Progenitor cell of endocrine pancreas (in vitro differentiated cells): Measurements from ENCODE around the gene PIK3AP1. TPM values are rescaled to one million over a fixed set of nuclear protein-coding genes. Genes with fewer than 3 reads are reported as not detected.

ENCODE experiments used
- DNase-seq: peaks from one replicate; pipeline ENCODE4 v3.0.0; 2021; ENCODE audit warnings: low spot score; ENCODE audit not compliant: unreplicated experiment
- H3K27ac Mint-ChIP-seq: 2 replicates; pipeline ENCODE4 v1.8.0; 2021; ENCODE audit warnings: mild to moderate bottlenecking, moderate library complexity, mixed read lengths
- H3K27me3 Mint-ChIP-seq: 2 replicates; pipeline ENCODE4 v1.8.0; 2021; ENCODE audit warnings: mixed read lengths
- H3K36me3 Mint-ChIP-seq: 2 replicates; pipeline ENCODE4 v1.8.0; 2022; ENCODE audit warnings: mixed read lengths; ENCODE audit not compliant: insufficient read depth
- H3K4me1 Mint-ChIP-seq: 2 replicates; pipeline ENCODE4 v1.8.0; 2021; ENCODE audit warnings: low read depth, mixed read lengths
- H3K4me3 Mint-ChIP-seq: 2 replicates; pipeline ENCODE4 v1.8.0; 2021; ENCODE audit warnings: low read depth, mild to moderate bottlenecking, moderate library complexity, mixed read lengths
- H3K9me3 Mint-ChIP-seq: 2 replicates; pipeline ENCODE4 v1.8.0; 2021; ENCODE audit warnings: low read depth, mixed read lengths
- CTCF ChIP-seq: fragments of 200-600 bp; sonication (generic); IDR thresholded peaks from one replicate; pipeline ENCODE4 v1.5.0; 2021; ENCODE audit warnings: antibody characterized with exemption, mild to moderate bottlenecking; ENCODE audit not compliant: unreplicated experiment
- total RNA-seq: library from RNA; stranded (reverse); gene quantifications from 2 replicates; pipeline ENCODE4 v1.2.1, GENCODE V29; 2021

The PIK3AP1 gene
- total RNA-seq, 1 donor from 2014 or later, result 40.0 TPM

GRCh38 chr10:96608262-96608661, 112.1 kb downstream of the PIK3AP1 start:
- peaks cover 19% of the 10 kb centered on the region for H3K36me3 Mint-ChIP-seq
- H3K27me3 Mint-ChIP-seq, result no peaks in the 10 kb centered on the region
- no peak for TF ChIP-seq CTCF
- no peak overlapping the region for H3K27ac Mint-ChIP-seq
- no peak for DNase-seq
- no peaks in the 10 kb centered on the region for H3K9me3 Mint-ChIP-seq
- H3K4me1 Mint-ChIP-seq, result peaks cover 9% of the 10 kb centered on the region
- no peak overlapping the region for H3K4me3 Mint-ChIP-seq

- peaks cover 1% of the 10 kb centered on the region for H3K4me1 Mint-ChIP-seq
- H3K4me3 Mint-ChIP-seq, result no peak overlapping the region
- no peak for DNase-seq
- no peak for TF ChIP-seq CTCF
- H3K27me3 Mint-ChIP-seq, result no peaks in the 10 kb centered on the region
- H3K9me3 Mint-ChIP-seq, result no peaks in the 10 kb centered on the region
- peaks cover 20% of the 10 kb centered on the region for H3K36me3 Mint-ChIP-seq
- no peak overlapping the region for H3K27ac Mint-ChIP-seq
These were observed 113.4 kb downstream of the PIK3AP1 start for GRCh38 chr10:96606946-96607345.

GRCh38 chr10:96606216-96606615, 114.1 kb downstream of the PIK3AP1 start:
- Mint-ChIP-seq H3K9me3 (no peaks in the 10 kb centered on the region), H3K36me3 (peaks cover 17% of the 10 kb centered on the region), H3K27me3 (no peaks in the 10 kb centered on the region), H3K4me1 (no peaks in the 10 kb centered on the region), H3K4me3 (no peak overlapping the region), H3K27ac (peak overlapping the region; percentile 60)
- DNase-seq, result no peak
- no peak for TF ChIP-seq CTCF

- H3K36me3 Mint-ChIP-seq, result peaks cover 5% of the 10 kb centered on the region
- no peaks in the 10 kb centered on the region for H3K9me3 Mint-ChIP-seq
- H3K4me1 Mint-ChIP-seq, result peaks cover 20% of the 10 kb centered on the region
- H3K4me3 Mint-ChIP-seq, result no peak overlapping the region
- no peak for DNase-seq
- no peaks in the 10 kb centered on the region for H3K27me3 Mint-ChIP-seq
- H3K27ac Mint-ChIP-seq, result no peak overlapping the region
- TF ChIP-seq CTCF, result no peak
These were observed 120.0 kb downstream of the PIK3AP1 start for GRCh38 chr10:96600337-96600736.

- Mint-ChIP-seq H3K4me3 (no peak overlapping the region), H3K36me3 (peaks cover 9% of the 10 kb centered on the region), H3K27ac (no peak overlapping the region), H3K27me3 (no peaks in the 10 kb centered on the region), H3K9me3 (no peaks in the 10 kb centered on the region), H3K4me1 (peaks cover 21% of the 10 kb centered on the region)
- no peak for DNase-seq
- no peak for TF ChIP-seq CTCF
These were observed 121.5 kb downstream of the PIK3AP1 start for GRCh38 chr10:96598846-96599245.
